Stimulated activated CD8-positive, alpha-beta memory T cell treated with anti-CD3 and anti-CD28 coated beads, Interleukin-12 subunit alpha, Interleukin-12 subunit beta, amount 100 ng/mL, for 4 hours (primary cell): ENCODE measurements around the gene KLK13.

Experiments used
- DNase-seq: peaks from one replicate; pipeline ENCODE4 v3.0.0-alpha.2; 2020; ENCODE audit warnings: low read depth

Gene KLK13

GRCh38 chr19:51019544-51019925 is 45.4 kb downstream of the KLK13 start, which contains the start of gene KLK10:
TSS of gene KLK10 (minus strand) at chr19:51019709. CDS start at chr19:51019130, 579 bp downstream.
- no peak for DNase-seq

GRCh38 chr19:51018745-51019543 is 45.9 kb downstream of the KLK13 start:
- no peak for DNase-seq

DNA sequence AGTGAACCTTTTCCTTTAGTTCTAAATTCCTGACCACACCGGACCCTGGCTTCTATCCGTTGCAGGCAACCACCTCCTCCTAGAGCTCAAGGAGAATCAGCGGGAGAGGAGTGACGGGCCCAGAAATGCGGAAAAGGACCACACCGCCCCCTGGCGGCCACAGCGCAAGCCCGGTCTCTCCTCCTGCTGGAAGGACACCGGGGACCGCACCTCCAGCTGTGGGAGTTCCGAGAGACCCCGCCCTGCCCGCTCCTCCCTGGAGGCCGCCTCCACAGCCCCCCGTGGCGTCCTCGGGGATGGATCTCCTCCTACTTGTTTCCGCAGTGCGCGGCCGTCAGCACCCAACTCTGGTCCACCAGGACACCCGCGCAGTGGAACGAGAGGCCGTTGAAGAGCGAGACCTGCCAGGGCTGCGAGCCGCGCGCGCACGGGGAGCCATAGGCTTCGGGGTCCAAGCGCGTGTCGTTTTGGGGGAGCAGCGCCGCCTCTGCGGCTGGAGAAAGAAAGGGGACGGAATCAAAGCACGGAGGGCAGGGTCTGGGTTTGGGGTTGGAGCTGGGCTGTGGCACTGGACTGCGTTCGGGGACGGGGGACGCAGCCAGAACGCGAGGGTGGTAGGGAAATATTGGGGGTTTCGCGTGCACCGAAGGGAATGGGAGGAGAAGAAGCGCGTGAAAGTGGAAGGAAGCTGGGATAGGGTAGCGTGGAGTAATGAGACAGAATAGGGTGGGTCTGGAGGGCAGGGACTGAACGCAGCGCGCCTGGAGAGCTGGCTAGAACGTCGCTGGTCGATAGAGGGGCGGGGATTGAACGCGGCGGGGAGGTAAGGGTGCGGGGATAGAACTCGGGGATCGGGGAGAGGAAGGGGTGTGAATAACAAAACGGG is 47.9 kb downstream of the KLK13 start:
- DNase-seq = no peak

DNA sequence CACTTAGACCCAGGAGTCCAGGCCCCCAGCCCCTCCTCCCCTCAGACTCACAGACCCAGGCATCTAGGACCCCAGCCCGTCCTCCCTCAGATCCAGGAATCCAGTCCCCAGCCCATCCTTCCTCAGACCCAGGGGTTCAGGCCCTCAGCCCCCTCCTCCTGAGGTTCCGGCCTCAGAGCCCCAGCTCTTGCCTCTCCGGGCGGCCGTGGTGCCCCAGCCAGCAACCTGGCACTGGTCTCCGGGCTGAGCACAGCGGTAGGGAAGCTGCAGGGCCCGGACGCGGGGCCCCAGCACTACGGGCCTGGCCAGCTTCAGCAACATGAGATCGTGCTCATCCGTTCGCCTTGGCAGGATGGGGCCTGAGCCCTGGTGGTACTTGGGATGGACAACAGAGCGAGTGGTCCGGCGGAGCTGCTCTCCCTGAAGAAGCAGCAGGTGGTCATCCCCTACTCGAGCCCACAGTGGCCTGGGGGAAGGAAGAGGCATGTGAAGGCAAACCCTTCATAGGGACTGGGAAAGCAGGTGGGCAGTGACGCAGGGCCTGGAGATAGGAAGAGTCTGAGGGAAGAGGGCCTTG is 49.1 kb downstream of the KLK13 start:
- DNase-seq = no peak

- no peak for DNase-seq
These were observed 50.6 kb downstream of the KLK13 start for GRCh38 chr19:51014242-51014641.

GRCh38 chr19:51012661-51013190 is 52.2 kb downstream of the KLK13 start:
- DNase-seq = no peak

- no peak for DNase-seq
These were observed 54.7 kb downstream of the KLK13 start for GRCh38 chr19:51010066-51010795.

- no peak for DNase-seq
These were observed 55.6 kb downstream of the KLK13 start for GRCh38 chr19:51009061-51009891.

DNA sequence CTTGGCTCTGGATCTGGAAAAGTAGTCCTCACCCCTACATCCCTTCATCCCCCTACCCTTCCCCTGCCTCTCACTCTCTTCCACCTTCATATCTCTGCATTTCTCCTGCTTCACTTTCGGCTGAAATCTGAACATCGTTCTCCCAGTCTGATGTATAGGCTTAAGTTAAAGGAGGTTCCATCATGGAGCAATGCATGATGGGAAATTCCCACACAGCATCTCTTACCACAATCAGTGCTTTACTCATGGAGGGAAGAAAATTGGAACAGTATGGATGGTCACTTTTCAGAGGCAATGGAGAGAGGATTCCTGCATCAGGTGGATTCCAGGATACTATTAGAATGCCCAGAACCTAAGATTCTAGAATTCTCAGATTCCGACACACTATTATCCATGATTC is 57.4 kb downstream of the KLK13 start:
- no peak for DNase-seq

DNA sequence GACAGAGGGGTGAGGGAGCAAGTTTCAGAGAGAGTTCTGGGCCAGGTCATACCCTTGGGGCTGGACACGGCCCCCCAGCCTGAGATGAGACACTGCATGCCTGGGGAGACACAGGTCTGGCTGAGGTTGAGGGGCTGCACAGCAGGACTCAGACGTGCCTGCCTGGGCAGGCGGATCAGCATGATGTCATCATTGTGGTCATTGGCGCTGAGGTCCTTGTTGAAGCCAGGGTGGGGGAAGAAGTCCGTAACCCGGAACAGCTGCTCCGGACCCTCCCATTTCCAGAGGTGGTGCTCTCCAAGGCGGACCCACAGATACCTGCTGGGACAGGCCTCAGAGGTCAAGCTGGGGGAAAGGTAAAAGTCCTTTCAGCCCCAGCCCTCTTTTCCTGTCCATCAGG is 58.5 kb downstream of the KLK13 start:
- DNase-seq = no peak
